NCI-H526 treated with DMSO at 0.1 percent for 48 hours (cell line): ENCODE measurements around the gene COQ10A.
"Not testable (repeated sequence)": the region's sequence is repeated elsewhere in the genome, so short reads cannot be mapped to it uniquely, and the experiment has no call there.

Experiments
- DNase-seq: peaks from one replicate; lab custom pipeline; 2025; lab: John Stamatoyannopoulos, UW

The COQ10A gene

GRCh38 chr12:56278905-56279304 lies 12.2 kb downstream of the COQ10A start:
- DNase-seq, result no peak

GRCh38 chr12:56280849-56281248 lies 14.1 kb downstream of the COQ10A start:
- no peak for DNase-seq

- DNase-seq, result no peak
Observed at GRCh38 chr12:56282030-56282429, 15.3 kb downstream of the COQ10A start.

- no peak for DNase-seq
Observed at GRCh38 chr12:56282579-56282978, 15.8 kb downstream of the COQ10A start.

- DNase-seq, result not testable (repeated sequence)
Observed at GRCh38 chr12:56284263-56284662, 17.5 kb downstream of the COQ10A start.

GRCh38 chr12:56286044-56286830 lies 19.5 kb downstream of the COQ10A start:
- no peak for DNase-seq

- no peak for DNase-seq
Observed at GRCh38 chr12:56288705-56289387, 22.1 kb downstream of the COQ10A start.

GRCh38 chr12:56293795-56294194 lies 27.1 kb downstream of the COQ10A start:
- no peak for DNase-seq

GRCh38 chr12:56296295-56296694 lies 29.6 kb downstream of the COQ10A start:
- DNase-seq, result no peak

- DNase-seq, result no peak
Observed at GRCh38 chr12:56297400-56297799, 30.7 kb downstream of the COQ10A start.

GRCh38 chr12:56298828-56299227 lies 32.1 kb downstream of the COQ10A start:
- DNase-seq, result no peak

GRCh38 chr12:56299308-56299852 lies 32.6 kb downstream of the COQ10A start:
- peak; percentile 72 for DNase-seq

- peak; percentile 95 for DNase-seq
Observed at GRCh38 chr12:56299853-56300643, 33.3 kb downstream of the COQ10A start, which contains the start of gene CS. Gene CS (minus strand): TSS chr12:56300330. CDS start chr12:56300201, 129 bp downstream.

- no peak for DNase-seq
Observed at GRCh38 chr12:56300644-56301464, 34.1 kb downstream of the COQ10A start.

GRCh38 chr12:56304276-56304675 lies 37.5 kb downstream of the COQ10A start:
- no peak for DNase-seq

GRCh38 chr12:56304872-56305590 lies 38.3 kb downstream of the COQ10A start:
- DNase-seq, result no peak

- DNase-seq, result no peak
Observed at GRCh38 chr12:56307221-56307965, 40.7 kb downstream of the COQ10A start.

- DNase-seq, result no peak
Observed at GRCh38 chr12:56308714-56309113, 42.0 kb downstream of the COQ10A start.

GRCh38 chr12:56311003-56311402 lies 44.3 kb downstream of the COQ10A start:
- DNase-seq, result no peak

GRCh38 chr12:56315249-56315621 lies 48.5 kb downstream of the COQ10A start:
- no peak for DNase-seq
